Endodermal cell (in vitro differentiated cells): ENCODE measurements around the gene TEX14. TPM values are rescaled to one million over a fixed set of nuclear protein-coding genes. Genes with fewer than 3 reads are reported as not detected.

ENCODE experiments used
- DNase-seq: peaks from one replicate; pipeline ENCODE4 v3.0.0-alpha.2; 2017
- H3K27ac ChIP-seq: 2 replicates; pipeline ENCODE4 v1.5.1; 2013; ENCODE audit warnings: mild to moderate bottlenecking, low read depth, low read length, moderate library complexity
- H3K27me3 ChIP-seq: 2 replicates; pipeline ENCODE4 v1.6.1; 2013; ENCODE audit warnings: mild to moderate bottlenecking, low read length, moderate library complexity; ENCODE audit not compliant: insufficient read depth, control insufficient read depth, poor library complexity, severe bottlenecking
- H3K36me3 ChIP-seq: 2 replicates; pipeline ENCODE4 v1.7.0; 2013; ENCODE audit warnings: mild to moderate bottlenecking, low read length, moderate library complexity; ENCODE audit not compliant: control insufficient read depth, insufficient read depth
- H3K4me1 ChIP-seq: one replicate; pipeline ENCODE4 v1.7.0; 2013; ENCODE audit warnings: low read length; ENCODE audit not compliant: control insufficient read depth, insufficient read depth
- H3K4me3 ChIP-seq: 2 replicates; pipeline ENCODE4 v1.5.1; 2013; ENCODE audit warnings: mild to moderate bottlenecking, low read length, moderate library complexity
- H3K9ac ChIP-seq: 2 replicates; pipeline ENCODE4 v1.6.1; 2013; ENCODE audit warnings: mild to moderate bottlenecking, low read length, moderate library complexity; ENCODE audit not compliant: poor library complexity, severe bottlenecking; ENCODE audit errors: extremely low read depth
- H3K9me3 ChIP-seq: 2 replicates; pipeline ENCODE4 v1.6.1; 2013; ENCODE audit warnings: mild to moderate bottlenecking, low read length, moderate library complexity; ENCODE audit not compliant: control insufficient read depth
- H3K27ac Mint-ChIP-seq: 2 replicates; pipeline ENCODE4 v1.8.0; 2020; ENCODE audit warnings: mixed read lengths
- H3K27me3 Mint-ChIP-seq: 2 replicates; pipeline ENCODE4 v1.8.0; 2021; ENCODE audit warnings: mild to moderate bottlenecking, mixed read lengths; ENCODE audit not compliant: insufficient read depth
- H3K36me3 Mint-ChIP-seq: 2 replicates; pipeline ENCODE4 v1.8.0; 2020; ENCODE audit warnings: low read depth, mixed read lengths
- H3K4me1 Mint-ChIP-seq: 2 replicates; pipeline ENCODE4 v1.8.0; 2020; ENCODE audit warnings: mixed read lengths
- H3K4me3 Mint-ChIP-seq: 2 replicates; pipeline ENCODE4 v1.8.0; 2020; ENCODE audit warnings: mild to moderate bottlenecking, moderate library complexity, mixed read lengths
- H3K9me3 Mint-ChIP-seq: 2 replicates; pipeline ENCODE4 v1.8.0; 2020; ENCODE audit warnings: mild to moderate bottlenecking, mixed read lengths
- CTCF ChIP-seq: fragments of 200-600 bp; sonication (generic); conservative IDR thresholded peaks from 2 replicates; pipeline ENCODE4 v1.5.0; 2021; ENCODE audit warnings: antibody characterized with exemption, mild to moderate bottlenecking
- WGBS, 2 experiments: methylation state at CpG; one replicate each; pipeline versions ENCODE4 v1.1.5 to v1.1.7; 2013; ENCODE audit warnings: missing lambda C conversion rate in 2 of 2, mixed read lengths in 1 of 2; ENCODE audit not compliant: insufficient coverage in 1 of 2, insufficient read length in 1 of 2; 5-methylcytosine and 5-hydroxymethylcytosine counted together
- total RNA-seq, 2 donors: library from RNA; stranded (reverse); fragmentation: NEBNext Ultra II Directional in 1 of 2; extraction: Animal tissue kit (Norgen Biotek cat#: 25700) in 1 of 2; gene quantifications; 2 replicates in 1 of 2; 3 replicates in 1 of 2; pipeline ENCODE4 v1.2.1, GENCODE V29; 2021

The TEX14 gene
- total RNA-seq, 2 donors from 2014 or later: 0.09 to 0.18 TPM

DNA sequence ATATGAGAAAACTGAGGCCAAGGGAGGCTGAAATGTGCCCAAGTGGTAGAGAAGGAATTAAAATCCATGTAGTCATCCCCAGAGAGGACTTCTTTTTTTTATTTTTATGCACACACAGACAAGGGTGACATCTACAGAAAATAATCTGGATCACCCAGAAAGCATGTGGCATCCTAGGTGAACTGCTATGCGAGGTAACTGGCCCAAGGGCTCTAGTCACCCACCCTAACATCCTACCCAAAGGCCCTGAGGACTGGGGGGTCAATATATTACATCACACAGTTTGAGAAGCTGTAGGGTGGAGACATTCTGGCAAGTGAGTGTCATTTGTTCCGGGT is 23.3 kb downstream of the TEX14 start:
- 83 to 88% methylated on average over 1 to 2 of the region's 2 CpGs for WGBS, 2 experiments
- H3K36me3 Mint-ChIP-seq: no peaks in the 10 kb centered on the region
- H3K27ac ChIP-seq: no peak overlapping the region
- no peak for DNase-seq
- H3K9me3 ChIP-seq: no peaks in the 10 kb centered on the region
- H3K4me1 ChIP-seq: no peaks in the 10 kb centered on the region
- H3K27ac Mint-ChIP-seq: no peak overlapping the region
- peaks cover 10% of the 10 kb centered on the region for H3K4me1 Mint-ChIP-seq
- no peak overlapping the region for H3K4me3 ChIP-seq
- peaks cover 3% of the 10 kb centered on the region for H3K27me3 Mint-ChIP-seq
- no peaks in the 10 kb centered on the region for H3K9me3 Mint-ChIP-seq
- H3K4me3 Mint-ChIP-seq: no peak overlapping the region
- H3K36me3 ChIP-seq: no peaks in the 10 kb centered on the region
- peaks cover 8% of the 10 kb centered on the region for H3K27me3 ChIP-seq
- no peak for TF ChIP-seq CTCF
- H3K9ac ChIP-seq: no peak overlapping the region

DNA sequence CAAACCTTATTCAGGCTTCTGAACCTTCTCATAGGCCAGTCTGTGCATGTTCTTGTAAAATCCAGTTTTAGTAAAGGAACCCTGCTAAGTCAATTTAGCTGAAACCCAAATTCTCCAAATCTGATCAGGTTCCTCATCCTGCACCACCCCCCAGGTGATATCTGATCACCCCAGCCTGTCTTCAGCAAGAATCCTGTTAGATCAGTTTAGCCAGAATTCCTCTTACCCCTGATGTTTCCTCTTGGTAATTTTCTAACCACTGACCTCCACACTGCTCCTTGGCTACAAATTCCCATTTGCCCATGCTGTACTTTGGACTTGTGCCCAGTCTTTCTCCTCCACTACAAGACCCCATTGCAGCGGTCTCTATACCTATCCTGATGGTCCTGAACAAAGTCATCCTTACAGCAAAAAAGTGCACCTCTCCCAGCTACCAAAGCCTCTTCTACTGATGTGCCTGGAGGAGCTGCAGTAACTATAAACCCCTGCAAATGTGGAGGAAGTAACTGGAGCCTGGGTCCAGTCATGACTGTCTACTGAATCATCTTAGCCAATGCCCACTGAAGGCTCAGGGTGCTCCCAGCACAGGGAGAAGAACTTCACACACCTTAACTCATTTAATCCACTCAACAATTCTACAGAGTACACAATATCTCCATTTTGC is 23.8 kb downstream of the TEX14 start:
- no peaks in the 10 kb centered on the region for H3K36me3 Mint-ChIP-seq
- TF ChIP-seq CTCF: no peak

DNA sequence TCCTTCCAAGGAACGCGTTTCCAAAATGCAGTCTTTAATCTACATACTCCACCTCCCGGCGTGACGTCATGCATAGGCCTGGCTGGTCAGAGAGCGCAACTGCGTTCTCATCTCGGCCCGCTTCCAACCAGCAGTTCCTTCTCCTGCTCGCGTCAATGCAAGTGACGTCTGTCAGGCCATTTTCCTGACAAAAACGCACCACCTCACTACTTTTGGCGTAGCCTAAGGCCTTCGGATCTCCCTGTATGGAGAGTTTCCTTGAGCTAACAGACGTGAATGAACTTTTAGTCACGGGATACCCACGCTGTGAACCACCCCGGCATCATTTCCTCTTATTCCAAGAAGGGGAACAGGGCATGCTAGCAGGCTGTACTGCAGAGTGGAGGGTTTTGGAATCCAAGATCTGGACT is 25.0 kb downstream of the TEX14 start:
- H3K4me3 Mint-ChIP-seq: no peak overlapping the region
- no peak overlapping the region for H3K9ac ChIP-seq

More for the DNA sequence above, 23.8 kb downstream of the TEX14 start:
- peaks cover 10% of the 10 kb centered on the region for H3K4me1 Mint-ChIP-seq
- no peak overlapping the region for H3K4me3 Mint-ChIP-seq
- H3K27me3 ChIP-seq: peaks cover 8% of the 10 kb centered on the region
- H3K4me1 ChIP-seq: no peaks in the 10 kb centered on the region
- H3K9ac ChIP-seq: no peak overlapping the region
- peaks cover 3% of the 10 kb centered on the region for H3K27me3 Mint-ChIP-seq
- 80 to 90% methylated on average over 1 of the region's 1 CpG for WGBS, 2 experiments
- H3K4me3 ChIP-seq: no peak overlapping the region
- no peaks in the 10 kb centered on the region for H3K9me3 ChIP-seq
- no peak overlapping the region for H3K27ac Mint-ChIP-seq
- no peaks in the 10 kb centered on the region for H3K9me3 Mint-ChIP-seq
- no peaks in the 10 kb centered on the region for H3K36me3 ChIP-seq
- DNase-seq: no peak
- H3K27ac ChIP-seq: no peak overlapping the region

More for the DNA sequence above, 25.0 kb downstream of the TEX14 start:
- Mint-ChIP-seq H3K36me3 (no peaks in the 10 kb centered on the region), H3K27ac (no peak overlapping the region), H3K4me1 (peaks cover 10% of the 10 kb centered on the region), H3K27me3 (peaks cover 3% of the 10 kb centered on the region), H3K9me3 (no peaks in the 10 kb centered on the region)
- Histone ChIP-seq H3K27ac (no peak overlapping the region), H3K4me1 (no peaks in the 10 kb centered on the region), H3K4me3 (no peak overlapping the region), H3K27me3 (peaks cover 8% of the 10 kb centered on the region), H3K9me3 (no peaks in the 10 kb centered on the region), H3K36me3 (no peaks in the 10 kb centered on the region)
- 94 to 95% methylated on average over 16 to 19 of the region's 19 CpGs for WGBS, 2 experiments
- TF ChIP-seq CTCF: no peak
- no peak for DNase-seq
